Esophagus muscularis mucosa (tissue), 3 donors: ENCODE data around the gene PSMB2.

Source experiments
- POLR2A ChIP-seq: fragments of 450-650 bp; IDR thresholded peaks from one replicate; pipeline ENCODE4 v1.6.1; 2017; ENCODE audit warnings: antibody characterized with exemption, moderate library complexity, mild to moderate bottlenecking, low read depth
- TF ChIP-seq, protein P1 (sequence below), 3 experiments: fragments of 200-600 bp in 2 of 3; fragments of 450-650 bp in 1 of 3; sonication (generic) in 2 of 3; IDR thresholded peaks; one replicate each; pipeline ENCODE4 v1.5.1; 2017 to 2019; ENCODE audit warnings: antibody characterized with exemption in 3 of 3, mild to moderate bottlenecking in 2 of 3, moderate library complexity in 1 of 3

DNA sequence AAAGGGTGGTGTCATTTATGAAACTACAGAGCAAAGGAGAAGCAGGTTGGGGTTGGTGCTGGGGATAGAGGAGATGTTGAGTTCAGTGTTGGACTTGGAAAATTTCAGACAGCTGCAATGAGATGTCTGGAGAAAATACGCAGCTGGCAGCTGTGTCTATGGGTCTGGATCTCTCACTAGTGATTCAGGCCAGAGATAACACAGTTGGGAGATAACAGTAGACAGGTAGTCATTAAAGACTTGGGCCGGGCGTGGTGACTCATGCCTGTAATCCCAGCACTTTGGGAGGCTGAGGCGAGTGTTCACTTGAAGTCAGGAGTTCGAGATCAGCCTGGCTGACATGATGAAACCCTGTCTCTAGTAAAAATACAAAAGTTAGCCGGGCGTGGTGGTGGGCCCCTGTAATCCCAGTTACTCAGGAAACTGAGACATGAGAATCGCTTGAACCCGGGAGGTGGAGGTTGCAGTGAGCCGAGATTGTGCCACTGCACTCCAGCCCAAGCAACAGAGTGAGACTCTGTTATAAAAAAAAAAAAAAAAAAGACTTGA, 70.7 kb downstream of the PSMB2 start:
- TF ChIP-seq, protein P1, sequence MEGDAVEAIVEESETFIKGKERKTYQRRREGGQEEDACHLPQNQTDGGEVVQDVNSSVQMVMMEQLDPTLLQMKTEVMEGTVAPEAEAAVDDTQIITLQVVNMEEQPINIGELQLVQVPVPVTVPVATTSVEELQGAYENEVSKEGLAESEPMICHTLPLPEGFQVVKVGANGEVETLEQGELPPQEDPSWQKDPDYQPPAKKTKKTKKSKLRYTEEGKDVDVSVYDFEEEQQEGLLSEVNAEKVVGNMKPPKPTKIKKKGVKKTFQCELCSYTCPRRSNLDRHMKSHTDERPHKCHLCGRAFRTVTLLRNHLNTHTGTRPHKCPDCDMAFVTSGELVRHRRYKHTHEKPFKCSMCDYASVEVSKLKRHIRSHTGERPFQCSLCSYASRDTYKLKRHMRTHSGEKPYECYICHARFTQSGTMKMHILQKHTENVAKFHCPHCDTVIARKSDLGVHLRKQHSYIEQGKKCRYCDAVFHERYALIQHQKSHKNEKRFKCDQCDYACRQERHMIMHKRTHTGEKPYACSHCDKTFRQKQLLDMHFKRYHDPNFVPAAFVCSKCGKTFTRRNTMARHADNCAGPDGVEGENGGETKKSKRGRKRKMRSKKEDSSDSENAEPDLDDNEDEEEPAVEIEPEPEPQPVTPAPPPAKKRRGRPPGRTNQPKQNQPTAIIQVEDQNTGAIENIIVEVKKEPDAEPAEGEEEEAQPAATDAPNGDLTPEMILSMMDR (IDR thresholded peaks at IDR 0.05) = no peak
- TF ChIP-seq POLR2A = no peak
